ENCODE results near the gene PIP5K1C.
"Not testable (repeated sequence)": the region's sequence is repeated elsewhere in the genome, so short reads cannot be mapped to it uniquely, and the experiment has no call there.

PIP5K1C gene

DNA sequence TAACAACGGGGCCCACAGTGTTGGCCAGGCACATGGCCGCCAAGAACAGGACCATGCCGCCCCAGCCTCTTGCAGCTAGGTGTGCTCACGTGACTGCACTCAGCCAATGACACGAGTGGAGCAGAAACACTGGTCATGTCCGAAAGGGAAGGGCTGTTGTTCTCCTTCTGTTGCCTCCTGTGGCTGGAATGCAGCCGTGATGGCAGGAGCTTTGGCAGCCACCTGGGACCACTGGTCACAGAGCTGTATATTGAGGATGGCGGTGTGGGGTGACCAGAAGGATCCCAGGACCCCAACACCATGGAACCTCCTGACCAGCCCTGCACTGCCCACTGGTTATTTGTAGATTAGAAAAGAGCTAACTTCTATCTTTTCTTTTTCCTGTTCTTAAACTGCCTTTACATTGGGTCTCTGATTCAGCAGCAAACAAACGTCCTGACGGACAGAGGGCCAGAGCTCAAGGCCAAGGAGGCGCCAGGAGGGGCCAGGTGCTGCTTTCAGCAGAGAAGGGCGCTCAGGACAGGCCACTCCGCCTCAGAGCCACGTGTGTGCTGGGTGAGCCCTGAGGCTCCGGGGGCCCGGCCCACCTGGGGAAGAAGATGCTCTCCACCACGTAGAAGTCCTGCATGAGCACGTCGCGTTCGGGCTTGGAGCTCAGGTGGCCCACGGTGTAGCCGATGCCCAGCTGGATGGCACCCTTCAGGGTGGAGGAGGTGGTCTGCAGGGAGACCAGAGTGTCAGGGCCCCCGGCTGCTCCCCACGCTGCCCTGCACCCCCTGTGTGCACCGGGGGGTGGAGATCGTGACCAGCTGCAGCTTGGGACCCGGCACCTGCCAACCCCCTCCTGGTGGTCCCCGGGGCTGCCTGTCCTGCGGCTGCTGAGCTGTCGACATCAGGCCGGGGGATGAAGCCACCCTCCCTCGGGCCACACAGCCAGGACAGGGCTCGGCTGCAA is 38.7 kb downstream of the PIP5K1C start:
- DNase-seq (ENCODE audit: low spot score) = no peak

GRCh38 chr19:3660493-3661219 is 39.6 kb downstream of the PIP5K1C start:
- no peak for DNase-seq (ENCODE audit: low spot score)

- DNase-seq (ENCODE audit: low spot score) = no peak
Observed at GRCh38 chr19:3659746-3660112, 40.5 kb downstream of the PIP5K1C start.

DNA sequence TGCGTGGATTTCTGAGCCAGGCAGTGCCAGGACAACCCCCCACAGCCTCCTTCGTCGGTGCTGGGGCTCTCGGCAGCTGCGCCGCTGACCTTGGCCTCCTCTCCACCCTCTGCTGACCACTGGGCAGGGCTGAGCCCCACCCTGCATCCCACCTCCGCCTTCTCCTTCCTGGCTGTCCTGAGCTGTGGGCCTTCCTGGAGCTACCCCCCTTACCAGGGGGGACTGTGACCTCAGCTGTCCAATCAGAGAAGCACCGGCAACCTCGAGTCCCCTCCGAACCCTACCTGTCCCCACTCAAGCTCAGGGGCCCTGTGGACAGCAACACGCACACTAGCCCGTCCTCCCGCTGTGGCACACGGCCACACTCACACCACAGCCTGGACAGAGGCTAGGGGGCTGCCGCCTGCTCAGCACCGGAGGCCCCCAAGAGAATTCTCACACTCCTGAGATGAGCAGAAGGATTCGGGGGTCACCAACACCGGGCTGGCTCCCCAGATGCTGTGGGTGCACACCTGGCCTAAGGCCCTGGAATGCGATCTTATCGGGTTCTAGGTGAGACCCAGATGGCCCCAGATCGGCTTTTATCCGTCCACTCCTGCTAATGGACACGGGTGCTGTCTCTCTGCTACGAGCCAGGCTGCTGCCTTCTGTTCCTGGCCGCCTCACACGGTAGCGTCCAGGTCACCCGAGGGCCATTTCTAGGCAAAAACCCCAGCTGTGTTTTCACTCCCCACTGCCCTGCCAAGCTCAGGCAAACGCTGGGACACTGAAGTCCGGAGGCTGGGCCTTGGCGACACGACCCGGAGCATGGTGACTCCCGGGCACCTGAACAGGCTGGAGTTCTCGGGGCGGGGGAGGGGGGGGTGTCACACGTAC is 41.2 kb downstream of the PIP5K1C start:
- no peak for DNase-seq (ENCODE audit: low spot score)

DNA sequence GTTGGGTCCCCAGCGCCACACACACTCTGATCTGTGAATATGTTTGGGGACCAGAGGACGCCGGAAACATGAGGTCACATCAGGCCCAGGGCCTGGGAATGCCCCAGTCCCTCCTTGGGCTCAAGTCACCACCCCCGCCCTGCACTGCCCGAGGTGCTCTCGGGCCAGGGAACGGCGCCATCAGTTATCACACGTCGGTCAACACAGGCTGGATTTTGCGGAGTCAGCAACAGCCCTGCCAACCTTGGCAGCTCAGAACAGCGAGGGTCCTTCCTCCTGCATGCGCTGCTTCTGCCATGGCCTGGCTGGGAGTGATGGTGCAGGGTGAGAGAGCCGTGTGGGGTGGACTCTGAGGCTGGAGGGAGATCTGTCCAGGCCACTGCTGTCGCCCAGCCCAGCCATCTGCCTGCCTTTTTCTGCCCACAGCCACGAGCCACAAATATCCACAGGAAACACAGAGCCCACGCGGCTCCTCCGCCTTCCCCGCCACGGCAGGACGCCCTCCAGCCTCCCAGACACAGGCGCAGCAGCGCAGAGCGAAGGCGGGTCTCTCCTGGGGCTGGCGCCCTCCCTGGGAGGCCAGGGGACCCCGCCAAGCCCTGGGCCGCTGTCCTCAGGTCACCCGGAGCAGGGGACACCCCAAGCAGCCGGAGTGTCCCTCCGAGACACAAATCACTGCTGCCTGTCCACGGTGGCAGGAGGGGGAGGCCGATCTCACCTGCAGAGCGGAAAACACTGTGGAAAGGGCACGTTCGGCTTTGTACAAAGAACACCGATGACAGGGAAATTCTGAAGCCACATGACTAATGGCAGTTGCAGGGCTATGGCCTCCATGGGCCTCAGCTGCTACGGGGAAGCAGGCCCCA is 42.0 kb downstream of the PIP5K1C start:
- no peak for DNase-seq (ENCODE audit: low spot score)

DNA sequence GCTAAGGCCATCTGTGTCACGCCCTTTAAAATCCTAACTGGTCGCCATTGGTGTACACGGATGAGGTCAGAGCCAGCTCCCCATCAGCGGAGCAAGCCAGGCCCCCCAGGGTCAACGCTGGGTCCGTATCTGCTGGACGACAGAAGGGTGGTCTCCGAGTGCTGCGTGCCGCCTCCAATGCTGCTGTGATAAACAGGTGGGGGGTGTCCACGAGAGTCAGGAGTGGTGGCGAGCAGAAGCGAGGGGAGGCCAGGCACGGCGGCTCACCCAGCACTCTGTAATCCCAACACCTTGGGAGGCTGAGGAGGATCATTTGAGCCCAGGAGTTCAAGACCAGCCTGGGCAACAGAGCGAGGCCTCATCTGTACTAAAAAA is 42.9 kb downstream of the PIP5K1C start:
- no peak for DNase-seq (ENCODE audit: low spot score)

DNA sequence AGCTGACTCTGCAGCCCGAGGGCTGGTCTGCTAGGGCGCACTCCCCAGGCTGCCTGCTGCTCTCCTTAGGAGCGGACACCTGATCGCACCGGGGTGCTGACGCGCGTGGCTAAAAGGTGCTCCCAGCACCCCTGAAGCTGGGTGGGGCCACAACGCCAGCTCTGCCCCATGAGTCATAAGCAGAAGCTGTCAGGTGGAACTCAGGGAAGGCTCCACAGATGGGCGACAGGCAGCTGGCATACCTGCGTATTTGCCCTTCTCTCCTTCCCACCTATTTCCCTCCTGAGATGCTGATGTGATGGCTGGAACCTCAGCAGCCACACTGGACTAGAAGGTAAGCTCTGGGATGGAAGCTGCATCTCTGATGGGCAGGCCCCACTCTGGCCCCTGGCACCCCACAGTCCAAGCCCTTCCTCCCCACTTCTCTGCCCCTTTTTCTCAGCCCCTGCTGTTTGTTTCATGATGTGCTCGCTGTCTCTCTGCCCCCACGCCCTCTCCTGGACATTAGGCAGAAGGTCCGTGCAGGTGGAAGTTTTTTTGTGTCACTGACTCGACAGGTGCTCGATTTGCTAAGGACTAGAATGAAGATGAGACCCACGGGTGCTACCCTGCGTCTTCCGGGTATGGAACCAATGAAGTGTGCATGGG is 43.4 kb downstream of the PIP5K1C start:
- DNase-seq (ENCODE audit: low spot score) = no peak

- DNase-seq (ENCODE audit: low spot score) = no peak
Observed at GRCh38 chr19:3656073-3656746, 44.1 kb downstream of the PIP5K1C start.

- no peak for DNase-seq (ENCODE audit: low spot score)
Observed at GRCh38 chr19:3655402-3656072, 44.7 kb downstream of the PIP5K1C start.

- no peak for DNase-seq (ENCODE audit: low spot score)
Observed at GRCh38 chr19:3653865-3654513, 46.3 kb downstream of the PIP5K1C start.

DNA sequence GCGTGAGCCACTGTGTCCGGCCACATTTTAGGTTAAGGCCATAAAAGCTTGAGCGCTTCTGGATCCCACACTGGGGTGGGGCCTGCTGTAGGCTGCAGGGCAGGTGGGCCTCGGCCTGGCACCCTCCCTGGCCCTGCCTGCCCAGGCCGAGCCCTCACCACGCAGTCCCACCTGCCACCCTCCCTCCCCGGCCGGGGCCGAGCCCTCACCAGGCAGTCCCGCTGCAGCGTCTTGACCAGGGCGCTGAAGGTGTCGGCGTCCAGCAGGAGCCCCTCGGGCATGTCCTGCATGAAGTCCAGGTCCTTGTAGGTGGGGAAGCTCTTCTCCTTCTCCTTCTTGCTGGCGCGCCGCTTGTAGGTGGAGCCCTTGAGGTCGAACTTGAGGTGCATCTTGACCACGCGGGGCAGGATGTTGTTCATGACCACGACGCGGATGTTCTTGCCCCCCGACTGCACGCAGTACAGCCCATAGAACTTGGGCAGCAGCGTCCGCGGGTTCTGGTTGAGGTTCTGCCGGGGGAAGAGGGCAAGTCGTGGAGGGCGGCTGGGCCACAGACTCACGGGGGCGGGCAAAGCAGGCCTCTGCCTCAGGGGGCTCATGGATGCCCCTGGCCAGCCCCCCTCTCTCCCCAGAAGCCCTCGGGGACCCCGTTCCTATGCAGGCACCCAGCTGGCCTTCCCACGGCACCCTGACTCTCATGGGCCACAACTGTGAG is 47.0 kb downstream of the PIP5K1C start:
- no peak for DNase-seq (ENCODE audit: low spot score)

DNA sequence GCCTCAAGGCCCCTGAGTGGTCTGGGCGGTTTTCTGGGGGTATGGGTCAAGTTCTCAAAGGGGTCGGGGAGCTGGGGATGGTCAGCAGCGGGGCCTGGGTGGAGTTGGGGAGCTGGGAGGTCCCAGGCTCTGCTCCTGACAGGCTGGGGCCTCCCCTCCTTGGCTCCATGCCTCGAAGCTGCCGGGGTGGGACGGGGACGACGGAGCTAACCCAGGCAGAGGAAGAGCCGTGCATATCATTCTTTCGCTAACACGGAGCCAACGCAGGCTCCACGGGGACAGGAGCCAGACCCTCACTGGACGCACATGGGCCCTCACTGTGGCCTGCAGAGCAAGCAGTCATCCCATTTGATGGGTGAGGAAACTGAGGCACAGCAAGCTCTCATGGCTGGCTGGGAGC is 47.8 kb downstream of the PIP5K1C start:
- no peak for DNase-seq (ENCODE audit: low spot score)

DNA sequence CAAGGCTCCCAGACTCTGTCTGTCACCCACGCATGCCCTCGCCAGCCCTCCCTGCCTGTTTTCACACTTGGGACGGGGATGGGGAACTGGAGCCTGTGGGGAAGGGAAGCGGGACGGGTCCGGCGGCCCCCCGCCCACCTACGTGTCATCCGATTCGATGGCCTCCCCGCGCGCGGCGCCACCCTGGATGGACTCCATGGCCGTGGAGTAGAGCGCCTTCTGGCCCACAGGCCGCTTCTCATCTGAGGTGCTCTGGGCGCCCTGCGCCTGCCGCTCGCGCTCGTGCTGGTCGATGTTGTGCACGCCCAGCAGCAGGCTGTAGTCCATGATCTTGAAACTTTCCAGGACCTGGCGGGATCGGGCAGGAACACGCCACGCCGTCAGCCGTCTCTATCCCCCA is 48.6 kb downstream of the PIP5K1C start:
- DNase-seq (ENCODE audit: low spot score) = no peak

DNA sequence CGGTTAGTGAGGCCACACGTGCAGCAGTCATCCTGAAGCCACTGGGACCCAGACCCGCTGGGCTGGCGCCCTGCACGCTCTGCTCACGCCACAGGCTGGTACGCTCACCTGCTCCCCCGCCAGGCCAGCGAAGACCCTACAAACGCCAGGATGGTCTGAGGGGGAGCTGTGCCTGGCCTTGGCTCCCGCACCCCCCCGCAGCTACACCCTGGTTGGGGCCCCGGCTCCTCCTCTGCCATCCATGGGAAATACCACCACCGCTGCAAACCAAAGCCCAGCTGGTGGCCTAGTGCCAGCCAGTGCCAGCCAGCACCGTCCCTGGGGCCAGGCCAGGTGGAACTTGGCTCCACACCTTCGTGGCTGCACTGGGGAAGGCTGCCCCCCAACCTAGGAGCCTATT is 50.4 kb downstream of the PIP5K1C start:
- no peak for DNase-seq (ENCODE audit: low spot score)

DNA sequence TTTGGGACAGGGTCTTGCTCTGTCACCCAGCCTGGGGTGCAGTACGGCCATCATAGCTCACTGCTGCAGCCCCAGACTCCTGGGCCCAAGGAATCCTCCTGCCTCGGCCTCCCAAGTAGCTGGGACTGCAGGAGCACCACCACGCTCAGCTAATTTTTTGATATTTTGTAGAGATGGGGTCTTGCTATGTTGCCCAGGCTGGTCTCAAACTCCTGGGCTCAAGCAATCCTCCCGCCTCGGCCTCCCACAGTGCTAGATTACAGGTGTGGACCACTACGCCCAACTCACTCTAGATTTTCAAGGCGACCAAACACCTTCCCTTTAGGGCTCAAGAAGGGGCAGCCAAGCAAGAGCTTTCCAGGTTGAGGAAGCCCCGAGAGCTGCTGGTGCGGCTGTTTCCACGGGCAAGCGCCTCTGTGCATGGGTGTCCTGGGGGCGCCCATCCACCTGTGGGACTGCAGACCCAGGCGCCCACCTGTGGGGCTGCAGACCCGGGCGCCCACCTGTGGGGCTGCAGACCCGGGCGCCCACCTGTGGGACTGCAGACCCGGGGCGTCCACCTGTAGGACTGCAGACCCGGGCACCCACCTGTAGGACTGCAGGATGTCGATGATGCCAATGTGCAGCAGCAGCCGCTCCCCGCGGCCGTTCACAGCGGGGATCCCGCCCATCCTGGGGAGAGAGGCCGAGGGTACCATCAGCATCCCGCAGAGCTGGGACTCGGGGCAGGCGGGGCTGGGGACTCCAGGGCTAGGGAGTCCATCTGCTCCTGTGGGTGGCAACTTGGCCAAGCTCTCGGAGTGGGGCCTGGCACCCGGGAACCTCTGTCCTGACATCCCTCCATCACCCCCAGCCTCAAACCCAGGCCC is 52.0 kb downstream of the PIP5K1C start:
- DNase-seq (ENCODE audit: low spot score) = no peak

- not testable (repeated sequence) for DNase-seq (ENCODE audit: low spot score)
Observed at GRCh38 chr19:3647102-3647501, 53.2 kb downstream of the PIP5K1C start.

DNA sequence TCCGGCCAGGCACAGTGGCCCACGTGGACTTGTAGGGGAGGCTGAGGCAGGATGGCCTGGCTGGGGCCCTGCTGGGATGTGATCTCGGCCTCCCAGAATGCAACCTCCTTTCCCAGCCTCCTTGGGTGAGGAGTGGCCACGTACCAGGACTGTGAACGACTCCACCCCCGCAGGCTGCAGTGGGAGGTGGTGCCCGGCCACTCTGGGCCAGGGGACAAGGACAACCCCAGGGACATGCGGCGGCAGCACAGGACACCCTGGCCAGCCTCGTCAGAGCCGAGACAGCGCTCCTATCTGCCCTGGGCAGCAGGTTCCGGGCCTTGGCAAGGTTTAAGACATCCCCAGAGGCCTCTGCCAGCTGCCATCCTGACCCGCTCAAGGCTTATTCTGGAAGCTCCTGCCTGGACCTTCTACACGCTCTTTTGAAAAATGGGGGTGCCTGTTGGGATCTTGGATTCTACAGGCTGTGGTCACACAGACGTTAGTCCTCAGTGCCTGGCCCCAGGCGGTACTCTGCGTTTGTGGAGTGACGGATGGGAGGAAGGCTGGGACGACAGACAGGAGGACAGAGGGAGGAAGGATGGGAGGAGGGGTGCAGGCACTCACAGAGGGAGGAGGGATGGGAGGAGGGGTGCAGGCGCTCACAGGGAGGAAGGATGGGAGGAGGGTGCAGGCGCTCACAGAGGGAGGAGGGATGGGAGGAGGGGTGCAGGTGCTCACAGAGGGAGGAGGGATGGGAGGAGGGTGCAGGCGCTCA is 53.8 kb downstream of the PIP5K1C start:
- DNase-seq (ENCODE audit: low spot score) = no peak

Measured in CD4-positive, alpha-beta T cell treated with Interleukin-6 at 100 ng/mL for 8 hours (primary cell).